Motor neuron (in vitro differentiated cells): ENCODE measurements around the gene ANKRD18A. TPM values are rescaled to one million over a fixed set of nuclear protein-coding genes. Genes with fewer than 3 reads are reported as not detected.
"Not testable (repeated sequence)": the region's sequence is repeated elsewhere in the genome, so short reads cannot be mapped to it uniquely, and the experiment has no call there.

ENCODE experiments used
- ATAC-seq, 8 experiments: fragments of 200-7000 bp; cut with Tn5 transposase; replicated peaks in 6 of 8; 2 replicates each; pipeline ENCODE4 v1.8.0; 2021; ENCODE audit warnings: mild to moderate bottlenecking in 8 of 8, moderate library complexity in 8 of 8
- H3K27ac ChIP-seq, 2 donors: fragments of 250-450 bp; sonication (Bioruptor Pico); 2 replicates each; pipeline ENCODE4 v1.9.0; 2021; ENCODE audit warnings: antibody characterized with exemption in 2 of 2, mild to moderate bottlenecking in 2 of 2, moderate library complexity in 1 of 2
- H3K4me1 ChIP-seq, 2 donors: fragments of 250-450 bp; sonication (Bioruptor Pico); replicated peaks in 1 of 2; 2 replicates each; pipeline ENCODE4 v1.6.1; 2021; ENCODE audit warnings: antibody characterized with exemption in 2 of 2, mild to moderate bottlenecking in 2 of 2, moderate library complexity in 1 of 2
- H3K4me3 ChIP-seq, 5 donors: fragments of 250-450 bp; sonication (Bioruptor Pico); 2 replicates each; pipeline ENCODE4 v1.9.0; 2021; ENCODE audit warnings: antibody characterized with exemption in 5 of 5, mild to moderate bottlenecking in 5 of 5, moderate library complexity in 4 of 5
- WGBS, 10 experiments: fragments of 450-650 bp; shearing (Covaris generic); methylation state at CpG; one replicate each; pipeline ENCODE4 v1.0.0; 2022; 5-methylcytosine and 5-hydroxymethylcytosine counted together
- in situ Hi-C, 9 experiments: fragments of 400-800 bp; cut with MboI; loops; one replicate each; pipeline ENCODE4 v1.15.0; 2021; ENCODE audit warnings: low sequenced_read_pairs in 9 of 9, low pct_unique_long_range_greater_than_20kb in 2 of 9; ENCODE audit not compliant: unreplicated experiment in 9 of 9
- total RNA-seq, 8 experiments: library from RNA; unstranded; fragments of 300-600 nt; gene quantifications; 2 replicates each; pipeline versions ENCODE4 v1.2.3 to v1.2.4, GENCODE V29; 2022

ANKRD18A gene
- total RNA-seq, 8 experiments from 2014 or later = 0.14 to 12.5 (median 1.6) TPM

- not testable (repeated sequence) for H3K27ac ChIP-seq, H3K4me1 ChIP-seq, H3K4me3 ChIP-seq
- ATAC-seq = peak in 1 of 8 experiments; percentile 35
- in situ Hi-C loops = loop anchor here in 1 of 9 experiments (25.0 kb wide), 1 partner anchor 130 kb away; no protein-coding TSS in a partner anchor
- 0 to 33% (median 20%) methylated on average over 1 of the region's 1 CpG; no CpG with 5 or more reads in 7 of the 10 experiments for WGBS, 10 experiments
Observed at GRCh38 chr9:38557746-38558145, 62.6 kb downstream of the ANKRD18A start.

DNA sequence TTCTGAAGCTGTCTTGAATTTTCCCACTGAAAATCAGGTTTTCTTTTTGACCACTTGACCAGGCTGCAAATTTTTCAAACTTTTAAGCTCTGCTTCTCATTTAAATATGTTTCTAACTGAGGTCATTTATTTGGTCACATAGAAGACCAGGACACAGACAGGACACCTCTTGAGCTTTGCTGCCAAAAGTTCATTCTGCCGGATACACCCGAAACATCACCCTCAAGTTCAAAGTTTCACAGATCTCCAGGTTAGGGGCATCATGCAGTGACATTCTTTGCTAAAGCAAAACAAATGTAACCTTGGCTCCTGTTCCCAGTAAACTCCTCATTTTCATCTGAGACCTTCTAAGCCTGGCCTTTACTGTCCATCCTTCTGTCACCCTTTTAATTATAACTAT, 65.4 kb downstream of the ANKRD18A start:
- 100% methylated on average over 1 of the region's 2 CpGs; no CpG with 5 or more reads in 9 of the 10 experiments for WGBS, 10 experiments
- not testable (repeated sequence) for H3K27ac ChIP-seq, H3K4me1 ChIP-seq, H3K4me3 ChIP-seq, ATAC-seq
- in situ Hi-C loops = loop anchor here in 1 of 9 experiments (25.0 kb wide), 1 partner anchor 132 kb away; no protein-coding TSS in a partner anchor

DNA sequence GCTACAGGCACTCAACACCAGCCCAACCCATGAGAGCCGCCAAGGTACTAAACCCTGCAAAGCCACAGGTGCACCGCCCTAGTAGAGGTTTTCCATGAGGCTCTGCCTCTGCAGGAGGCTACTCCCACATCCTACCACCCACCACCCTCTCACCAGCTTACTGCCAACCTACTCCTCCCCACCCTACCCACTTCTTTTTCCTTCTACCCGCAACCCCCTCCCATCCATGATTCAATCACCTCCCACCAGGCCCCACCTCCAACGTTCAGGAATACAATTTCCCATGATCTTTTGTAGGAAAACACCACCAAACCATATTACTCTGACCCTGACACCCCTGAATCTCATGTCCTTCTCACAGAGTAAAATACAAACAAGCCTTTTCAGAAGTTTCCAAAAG, 67.4 kb downstream of the ANKRD18A start:
- in situ Hi-C loops = loop anchor here in 1 of 9 experiments (25.0 kb wide), 1 partner anchor 134 kb away; no protein-coding TSS in a partner anchor
- not testable (repeated sequence) for H3K27ac ChIP-seq, ATAC-seq, H3K4me1 ChIP-seq, H3K4me3 ChIP-seq
- WGBS, 10 experiments = no CpG with 5 or more reads among the region's 4 CpGs

DNA sequence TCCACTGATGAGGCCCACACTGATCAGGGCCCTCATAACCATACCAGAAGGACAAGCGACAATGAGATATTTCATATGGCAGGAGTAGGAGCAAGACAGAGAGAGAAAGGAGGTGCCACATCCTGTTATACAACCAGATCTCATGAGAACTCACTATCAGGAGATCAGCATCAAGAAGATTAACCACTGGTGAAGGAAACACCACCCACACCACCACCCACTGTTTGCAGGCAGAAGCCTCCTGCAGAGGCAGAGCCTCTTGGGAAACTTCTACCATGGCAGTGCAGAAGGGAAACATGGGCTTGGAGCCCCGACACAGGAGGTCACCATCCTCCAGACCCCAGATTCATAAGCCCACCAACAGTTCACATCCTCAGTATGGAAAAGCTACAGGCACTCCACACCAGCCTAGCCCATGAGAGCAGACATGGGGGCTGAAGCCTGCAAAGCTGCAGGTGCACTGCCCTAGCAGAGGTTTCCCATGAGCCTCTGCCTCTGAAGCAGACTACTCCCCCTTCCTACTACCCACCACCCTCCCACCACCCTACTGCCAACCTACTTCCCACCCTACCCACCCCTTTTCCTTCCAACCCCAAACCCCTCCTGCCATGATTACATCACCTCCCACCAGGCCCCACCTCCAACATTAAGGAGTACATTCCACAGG, 73.8 kb downstream of the ANKRD18A start:
- no CpG with 5 or more reads among the region's 2 CpGs for WGBS, 10 experiments
- in situ Hi-C loops = loop anchor here in 1 of 9 experiments (10.0 kb wide), 1 partner anchor 72 kb away; no protein-coding TSS in a partner anchor
- not testable (repeated sequence) for H3K4me1 ChIP-seq, H3K4me3 ChIP-seq, H3K27ac ChIP-seq, ATAC-seq

GRCh38 chr9:38540535-38540934, 79.9 kb downstream of the ANKRD18A start:
- WGBS, 10 experiments = 50 to 60% methylated on average over 1 of the region's 5 CpGs; no CpG with 5 or more reads in 8 of the 10 experiments
- ATAC-seq, H3K4me3 ChIP-seq, H3K4me1 ChIP-seq, H3K27ac ChIP-seq: not testable (repeated sequence)
- in situ Hi-C loops = loop anchor here in 1 of 9 experiments (10.0 kb wide), 1 partner anchor 66 kb away; no protein-coding TSS in a partner anchor

DNA sequence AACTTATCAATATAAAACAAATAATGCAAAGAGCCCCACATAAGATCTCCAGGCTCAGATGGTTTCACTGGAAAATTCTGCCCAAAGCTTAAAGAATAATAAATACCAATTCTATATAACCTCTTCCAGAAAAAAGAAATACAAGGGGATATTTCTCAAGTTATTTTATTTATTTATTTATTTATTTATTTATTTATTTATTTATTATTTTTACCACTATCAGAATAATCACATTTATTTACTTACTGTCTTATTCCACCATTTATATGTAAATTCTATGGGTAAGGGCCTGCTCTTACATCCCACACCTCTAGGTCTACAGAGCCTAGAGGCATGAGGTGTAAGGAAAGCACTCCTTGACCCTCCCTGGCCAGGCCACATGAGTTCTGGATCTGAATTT, 91.1 kb downstream of the ANKRD18A start:
- in situ Hi-C loops = no loop called here
- ATAC-seq = no peak

GRCh38 chr9:38527503-38527902, 92.9 kb downstream of the ANKRD18A start:
- WGBS, 10 experiments = 0 to 69% (median 44%) methylated on average over 1 to 10 of the region's 10 CpGs; no CpG with 5 or more reads in 1 of the 10 experiments
- no peak for ATAC-seq
- H3K4me3 ChIP-seq = no peak overlapping the region
- no peaks in the 10 kb centered on the region for H3K4me1 ChIP-seq
- in situ Hi-C loops = no loop called here
- H3K27ac ChIP-seq = no peak overlapping the region

More for the DNA sequence above, 91.1 kb downstream of the ANKRD18A start:
- Histone ChIP-seq H3K27ac (no peak overlapping the region), H3K4me1 (no peaks in the 10 kb centered on the region), H3K4me3 (no peak overlapping the region)

GRCh38 chr9:38526591-38526990, 93.8 kb downstream of the ANKRD18A start:
- H3K4me3 ChIP-seq = no peak overlapping the region
- no peak overlapping the region for H3K27ac ChIP-seq
- WGBS, 10 experiments = 93 to 98% (median 96%) methylated on average over 8 to 22 of the region's 38 CpGs; no CpG with 5 or more reads in 7 of the 10 experiments
- no peaks in the 10 kb centered on the region for H3K4me1 ChIP-seq
- no peak for ATAC-seq
- in situ Hi-C loops = no loop called here

GRCh38 chr9:38523121-38523520, 97.3 kb downstream of the ANKRD18A start:
- Histone ChIP-seq H3K4me1 (no peaks in the 10 kb centered on the region), H3K4me3 (no peak overlapping the region), H3K27ac (no peak overlapping the region)
- WGBS, 10 experiments = 31 to 100% (median 90%) methylated on average over 2 to 5 of the region's 5 CpGs; no CpG with 5 or more reads in 5 of the 10 experiments
- ATAC-seq = no peak
- in situ Hi-C loops = no loop called here

GRCh38 chr9:38521762-38522161, 98.6 kb downstream of the ANKRD18A start:
- H3K27ac ChIP-seq = no peak overlapping the region
- WGBS, 10 experiments = 29 to 100% (median 83%) methylated on average over 1 to 2 of the region's 2 CpGs; no CpG with 5 or more reads in 1 of the 10 experiments
- H3K4me1 ChIP-seq = no peaks in the 10 kb centered on the region
- ATAC-seq = no peak
- in situ Hi-C loops = no loop called here
- H3K4me3 ChIP-seq = no peak overlapping the region

Other genes starting within 250 kb of the ANKRD18A start
- 10 to 100 TPM; 17.3 to 32.9 (median 22.4) TPM for gene ALDH1B1, start 227.9 kb downstream of the ANKRD18A start, total RNA-seq
- gene IGFBPL1, start 196.1 kb downstream of the ANKRD18A start, total RNA-seq = 100 to 1,000 TPM in 1 of 8 experiments, 10 to 100 TPM in 3, 1 to 10 TPM in 2, under 1 TPM in 1, not detected in 1; 0.36 to 236 (median 51.9) TPM
- under 1 TPM in 1 of 8 experiments, not detected in 7; 0.47 TPM for gene FAM240B, start 99.5 kb upstream of the ANKRD18A start, total RNA-seq